NCI-H226 (cell line): Measurements from ENCODE around the gene ARSG.
A peak's percentile ranks its signal among the peaks of the same experiment; 100 is the strongest.

Source experiments
- DNase-seq: peaks from one replicate; pipeline ENCODE4 v3.0.0-alpha.2; 2015

The ARSG gene

GRCh38 chr17:68456339-68457167 lies 165.3 kb downstream of the ARSG start:
- peak; percentile 42 for DNase-seq

DNA sequence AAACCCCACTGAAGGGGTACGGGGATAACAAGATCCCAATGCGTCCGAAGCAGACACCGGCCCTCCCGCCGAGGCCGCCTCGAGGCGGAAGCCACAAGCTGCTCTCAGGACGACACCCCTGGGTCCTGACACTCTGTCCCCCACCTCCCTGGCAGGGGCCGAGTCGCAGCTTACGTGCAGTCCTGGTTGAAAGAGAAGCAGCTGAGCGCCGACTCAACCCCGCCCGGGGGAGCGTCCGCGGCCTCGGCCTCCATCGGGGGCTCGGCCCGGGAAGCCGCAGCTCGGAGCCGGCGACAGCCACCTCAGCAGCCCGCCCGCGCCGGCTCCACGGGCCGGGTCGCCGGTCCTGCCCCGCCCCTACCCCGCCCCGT lies 165.9 kb downstream of the ARSG start, which contains the start of gene WIPI1:
WIPI1 (minus strand) TSS at position 329 of the 371 bp plus-strand sequence; CDS start at position 254, 75 bp downstream.
- DNase-seq = no peak

- DNase-seq = peak; percentile 96
Measured at GRCh38 chr17:68457539-68458259, 166.4 kb downstream of the ARSG start.

DNA sequence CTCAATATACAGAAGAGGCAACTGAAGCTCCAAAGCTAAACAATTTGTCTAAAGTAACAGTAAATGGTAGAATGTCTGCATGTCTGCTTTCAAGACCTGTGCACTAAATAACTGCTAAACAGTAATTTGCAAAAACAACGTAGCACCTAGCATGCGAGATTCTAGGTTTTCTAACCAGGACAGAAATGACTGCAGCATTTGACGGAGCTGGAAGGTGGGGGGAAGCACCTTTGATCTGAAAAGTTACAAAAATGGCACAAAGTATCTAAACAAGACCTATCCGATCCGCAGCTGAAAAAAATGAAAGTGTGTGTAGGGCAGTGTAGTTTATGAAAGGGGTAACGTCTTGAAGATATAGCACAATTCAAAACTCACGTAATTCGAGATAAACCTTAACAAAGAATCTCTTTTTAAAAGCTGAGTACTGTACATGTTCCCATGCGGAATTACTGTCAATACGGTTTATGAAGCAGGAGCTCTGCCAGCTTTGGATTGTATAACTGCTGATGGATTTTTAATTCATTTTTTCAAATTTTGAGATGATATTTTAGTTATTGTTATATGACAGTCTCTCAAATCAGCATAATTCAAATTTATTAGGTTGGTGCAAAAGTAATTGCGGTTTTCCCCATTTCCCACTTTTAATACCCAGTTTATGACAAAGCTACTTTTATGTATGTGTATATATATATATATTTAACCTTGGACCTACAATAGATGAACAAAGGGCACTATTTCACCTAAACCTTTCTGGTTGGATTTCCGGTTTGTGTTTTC lies 167.2 kb downstream of the ARSG start:
- no peak for DNase-seq

- no peak for DNase-seq
Measured at GRCh38 chr17:68459037-68459639, 167.8 kb downstream of the ARSG start.

GRCh38 chr17:68460146-68460545 lies 168.9 kb downstream of the ARSG start:
- no peak for DNase-seq

DNA sequence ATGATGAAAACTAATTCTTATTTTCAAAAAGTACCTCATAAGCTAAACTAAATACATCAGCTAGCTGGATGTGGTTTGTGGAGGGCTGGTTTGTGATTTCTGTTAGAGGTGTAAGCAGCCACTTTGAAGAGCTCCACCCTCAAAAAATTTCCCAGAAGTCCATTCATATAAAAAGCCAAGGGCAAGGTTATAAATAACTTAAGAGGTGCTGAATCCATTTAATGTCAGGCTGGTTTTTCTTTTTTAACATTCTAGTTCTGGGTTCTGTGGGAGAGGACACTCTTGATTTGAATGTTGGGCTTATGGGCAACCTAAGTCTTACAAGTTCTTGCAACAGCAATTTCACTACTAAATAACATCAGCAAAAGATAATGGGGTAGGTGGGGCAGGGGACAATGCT lies 169.4 kb downstream of the ARSG start:
- DNase-seq = no peak

DNA sequence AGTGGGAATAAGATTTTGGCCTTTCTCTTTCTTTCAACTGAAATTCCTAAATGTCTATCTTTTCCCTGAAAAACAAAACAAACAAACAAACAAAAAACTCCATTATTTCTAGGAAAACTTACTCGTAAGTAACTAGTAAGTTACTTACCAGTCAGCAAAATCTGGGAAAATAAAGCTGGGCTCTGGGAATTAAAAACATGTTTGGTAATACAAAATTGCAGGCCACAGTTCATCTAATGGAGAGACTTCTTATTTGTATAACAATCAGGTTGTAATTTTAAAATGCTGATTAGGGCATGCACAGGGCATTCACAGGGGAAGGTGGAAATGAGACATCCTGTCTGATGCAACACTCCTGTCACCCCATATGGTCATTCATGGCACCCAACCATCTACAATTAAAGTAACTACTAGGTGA lies 169.8 kb downstream of the ARSG start:
- no peak for DNase-seq

- no peak for DNase-seq
Measured at GRCh38 chr17:68461589-68461988, 170.3 kb downstream of the ARSG start.

GRCh38 chr17:68462381-68463210 lies 171.3 kb downstream of the ARSG start:
- DNase-seq = peak; percentile 57

DNA sequence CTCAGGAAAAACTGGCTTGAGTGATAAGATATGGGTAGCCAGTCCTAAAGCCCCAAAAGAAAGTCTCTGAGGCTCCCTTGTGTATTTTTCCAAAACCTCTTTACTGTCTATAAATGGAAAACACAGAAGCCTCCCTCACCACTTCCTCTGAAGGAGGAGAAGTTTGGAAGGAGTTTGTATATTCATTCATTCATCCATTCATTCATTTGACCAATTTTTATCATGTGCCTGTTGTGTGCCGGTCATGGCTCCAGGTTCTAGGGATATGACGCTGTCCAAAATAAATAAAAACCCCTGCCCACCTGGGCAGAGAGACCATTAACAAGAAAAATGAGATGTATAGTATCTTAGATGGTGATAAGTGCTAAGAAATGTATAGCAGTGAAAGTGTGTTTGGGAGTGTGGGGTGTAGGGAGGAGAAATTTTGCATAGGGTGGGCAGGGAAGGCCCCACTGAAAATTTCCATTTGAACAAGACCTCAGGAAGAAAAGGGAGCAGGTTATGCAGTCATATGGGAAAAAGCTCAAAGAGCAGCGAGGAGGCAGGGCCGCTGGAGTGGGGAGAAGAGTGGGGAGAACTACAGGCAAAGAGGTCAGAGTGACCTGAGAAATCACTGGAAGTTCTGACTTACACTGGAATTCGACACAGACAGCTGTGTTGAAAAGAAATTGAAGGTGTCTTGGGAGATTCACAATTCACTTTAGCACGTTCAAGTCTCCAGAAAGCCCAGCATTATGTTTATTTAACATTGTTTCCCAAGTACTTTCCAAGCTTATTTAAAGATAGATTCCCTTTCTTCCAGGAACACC lies 172.1 kb downstream of the ARSG start:
- DNase-seq = no peak

- peak; percentile 6 for DNase-seq
Measured at GRCh38 chr17:68468334-68468733, 177.0 kb downstream of the ARSG start.

DNA sequence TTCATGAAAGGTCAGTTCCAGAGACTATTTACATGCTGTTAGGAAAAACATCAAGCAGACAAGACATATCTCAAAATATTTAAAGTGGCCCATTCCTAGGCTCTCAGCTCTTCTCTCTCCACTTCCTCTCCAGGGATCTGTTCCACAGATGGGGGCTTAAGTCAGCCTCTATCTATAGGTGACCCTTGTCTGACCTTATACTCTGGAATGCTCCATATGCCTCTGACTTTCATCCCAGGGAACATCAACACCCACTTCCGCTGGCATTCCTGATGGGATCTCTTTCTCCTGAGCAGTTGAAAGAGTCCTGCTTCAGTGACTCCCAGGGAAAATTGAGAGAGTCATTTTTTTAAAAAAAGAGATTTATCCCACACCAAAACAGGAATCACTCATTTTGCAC lies 177.5 kb downstream of the ARSG start:
- no peak for DNase-seq
